ENCODE data around the gene TLE6. TPM values are rescaled to one million over a fixed set of nuclear protein-coding genes. Genes with fewer than 3 reads are reported as not detected.
A peak's percentile ranks its signal among the peaks of the same experiment; 100 is the strongest.
"Not testable (repeated sequence)": the region's sequence is repeated elsewhere in the genome, so short reads cannot be mapped to it uniquely, and the experiment has no call there.

TLE6 gene
- total RNA-seq, 1 donor from 2014 or later: 4.2 TPM

DNA sequence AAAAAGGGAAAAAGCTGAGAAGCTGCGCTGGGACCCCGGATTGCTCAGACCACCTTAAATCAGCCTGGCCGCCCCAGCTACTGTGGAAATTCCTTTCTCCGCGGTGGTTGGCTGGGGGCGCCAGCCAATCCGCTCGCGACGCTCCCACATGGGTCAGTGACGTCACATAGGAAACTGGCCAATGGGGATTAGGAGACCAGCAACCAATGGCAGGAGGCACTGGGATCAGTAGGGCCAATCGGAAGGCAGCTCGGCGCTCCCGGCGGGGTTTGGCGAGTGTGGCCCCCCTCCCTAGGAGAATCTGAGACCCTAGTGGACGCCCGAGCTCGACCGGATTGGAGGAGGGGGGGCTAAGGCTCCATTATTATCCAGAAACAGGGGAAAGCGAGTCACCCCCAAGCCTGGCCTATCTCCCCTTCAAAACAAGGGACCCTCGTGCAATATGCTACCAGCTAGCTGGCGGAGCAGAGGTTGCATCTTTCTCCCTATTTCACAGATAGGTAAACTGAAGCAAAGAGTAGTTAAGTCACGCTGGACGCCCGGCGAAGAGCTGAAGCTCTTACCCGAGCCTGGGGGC is 58.3 kb downstream of the TLE6 start:
- peak; percentile 12 for TF ChIP-seq CTCF (IDR thresholded peaks at IDR 0.05)
- intact Hi-C loops (cut with DNase I): no loop called here
- DNase-seq (peak; percentile 97), ATAC-seq (peak; percentile 97 to 98)
- Histone ChIP-seq H3K36me3 (no peaks in the 10 kb centered on the region), H3K4me1 (peaks cover 18% of the 10 kb centered on the region), H3K27ac (peak overlapping the region; percentile 90), H3K4me3 (peak overlapping the region; percentile 67), H3K27me3 (ENCODE audit: low read depth) (no peaks in the 10 kb centered on the region), H3K9me3 (no peaks in the 10 kb centered on the region)

- Histone ChIP-seq H3K9me3 (no peaks in the 10 kb centered on the region), H3K4me1 (peaks cover 18% of the 10 kb centered on the region), H3K27me3 (ENCODE audit: low read depth) (no peaks in the 10 kb centered on the region), H3K4me3 (peak overlapping the region; percentile 67), H3K36me3 (no peaks in the 10 kb centered on the region), H3K27ac (peak overlapping the region; percentile 90)
- intact Hi-C loops (cut with DNase I): no loop called here
- ATAC-seq: peak; percentile 91 to 94
- no peak for TF ChIP-seq CTCF (IDR thresholded peaks at IDR 0.05)
- peak; percentile 93 for DNase-seq
Measured at GRCh38 chr19:3036119-3036976, 59.0 kb downstream of the TLE6 start.

GRCh38 chr19:3036977-3037544 is 59.7 kb downstream of the TLE6 start:
- ATAC-seq; H3K36me3 ChIP-seq; H3K27me3 ChIP-seq (ENCODE audit: low read depth); DNase-seq; H3K9me3 ChIP-seq; intact Hi-C loops (cut with DNase I): not testable (repeated sequence)
- H3K4me1 ChIP-seq: peaks cover 18% of the 10 kb centered on the region
- H3K4me3 ChIP-seq: peak overlapping the region; percentile 67
- H3K27ac ChIP-seq: peak overlapping the region; percentile 90

DNA sequence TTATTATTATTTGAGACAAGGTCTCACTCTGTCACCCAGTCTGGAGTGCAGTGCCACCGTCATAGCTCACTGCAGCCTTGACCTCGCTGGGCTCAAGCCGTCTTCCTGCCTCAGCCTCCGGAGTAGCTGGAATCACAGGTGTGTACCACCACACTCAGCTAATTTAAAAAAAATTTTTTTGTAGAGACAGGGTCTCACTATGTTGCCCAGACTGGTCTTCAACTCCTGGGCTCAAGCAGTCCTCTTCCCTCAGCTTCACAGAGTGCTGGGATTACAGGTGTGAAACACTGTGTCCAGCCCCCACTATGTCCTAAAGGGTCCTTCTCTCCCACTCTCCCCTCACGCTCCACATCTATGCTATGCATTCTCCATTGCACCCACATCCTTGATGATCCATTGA is 60.9 kb downstream of the TLE6 start:
- no peak for ATAC-seq
- H3K9me3 ChIP-seq: no peaks in the 10 kb centered on the region
- no peak for TF ChIP-seq CTCF (IDR thresholded peaks at IDR 0.05)
- no peak for DNase-seq
- H3K4me3 ChIP-seq: no peak overlapping the region
- H3K27ac ChIP-seq: no peak overlapping the region
- intact Hi-C loops (cut with DNase I): no loop called here
- H3K27me3 ChIP-seq (ENCODE audit: low read depth): peaks cover 4% of the 10 kb centered on the region
- peaks cover 18% of the 10 kb centered on the region for H3K4me1 ChIP-seq
- H3K36me3 ChIP-seq: no peaks in the 10 kb centered on the region

- Histone ChIP-seq H3K27me3 (ENCODE audit: low read depth) (peaks cover 4% of the 10 kb centered on the region), H3K4me1 (peaks cover 18% of the 10 kb centered on the region), H3K36me3 (no peaks in the 10 kb centered on the region), H3K9me3 (no peaks in the 10 kb centered on the region), H3K27ac (no peak overlapping the region), H3K4me3 (no peak overlapping the region)
- no peak for ATAC-seq
- no peak for TF ChIP-seq CTCF (IDR thresholded peaks at IDR 0.05)
- no peak for DNase-seq
- intact Hi-C loops (cut with DNase I): no loop called here
Measured at GRCh38 chr19:3039125-3039524, 61.8 kb downstream of the TLE6 start.

DNA sequence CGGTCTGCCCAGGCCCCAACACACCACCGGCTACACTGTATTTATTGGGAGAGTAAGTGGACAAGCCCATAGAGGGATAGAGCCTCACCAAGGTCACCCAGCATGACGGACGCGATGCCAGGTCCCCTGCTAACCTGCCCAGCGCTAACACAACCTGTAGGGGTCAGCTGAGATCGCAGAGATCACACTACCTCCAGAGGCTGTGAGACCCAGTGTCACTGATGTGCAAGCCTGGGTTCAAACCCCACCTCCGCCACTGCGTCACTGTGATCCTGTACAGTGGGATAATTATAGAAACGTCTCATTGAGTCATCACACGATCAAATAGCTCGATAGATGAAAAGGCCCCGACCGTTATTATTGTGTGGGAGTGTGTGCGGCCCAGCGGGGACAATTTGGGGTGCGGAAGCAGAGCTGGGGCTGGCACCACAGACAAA is 62.3 kb downstream of the TLE6 start:
- Histone ChIP-seq H3K27me3 (ENCODE audit: low read depth) (peaks cover 4% of the 10 kb centered on the region), H3K4me1 (peaks cover 13% of the 10 kb centered on the region), H3K36me3 (no peaks in the 10 kb centered on the region), H3K9me3 (no peaks in the 10 kb centered on the region), H3K4me3 (no peak overlapping the region), H3K27ac (no peak overlapping the region)
- TF ChIP-seq CTCF (IDR thresholded peaks at IDR 0.05): no peak
- DNase-seq (no peak), ATAC-seq (no peak)
- intact Hi-C loops (cut with DNase I): no loop called here

All from lower lobe of right lung (tissue), 2 donors.